GM06990 (cell line): ENCODE measurements around the gene OCA2.

Experiments
- DNase-seq: peaks from one replicate; pipeline ENCODE4 v3.0.0-alpha.2; 2011; ENCODE audit not compliant: insufficient read length; ENCODE audit errors: extremely low read depth
- H3K27me3 ChIP-seq: replicated peaks from 2 replicates; pipeline ENCODE4 v1.6.0; 2011; ENCODE audit warnings: low read length; ENCODE audit not compliant: control insufficient read depth, insufficient read depth
- H3K36me3 ChIP-seq: 2 replicates; pipeline ENCODE4 v1.5.1; 2011; ENCODE audit warnings: low read length; ENCODE audit not compliant: control insufficient read depth, insufficient read depth
- H3K4me3 ChIP-seq: replicated peaks from 2 replicates; pipeline ENCODE4 v1.5.1; 2011; ENCODE audit warnings: low read depth, mild to moderate bottlenecking, control low read depth, low read length
- TF ChIP-seq, protein P1 (sequence below): IDR thresholded peaks from 2 replicates; pipeline ENCODE4 v1.5.1; 2011; ENCODE audit warnings: low read length, control low read depth, mild to moderate bottlenecking, inconsistent platforms; ENCODE audit not compliant: insufficient read depth, poor library complexity, severe bottlenecking

OCA2 gene

DNA sequence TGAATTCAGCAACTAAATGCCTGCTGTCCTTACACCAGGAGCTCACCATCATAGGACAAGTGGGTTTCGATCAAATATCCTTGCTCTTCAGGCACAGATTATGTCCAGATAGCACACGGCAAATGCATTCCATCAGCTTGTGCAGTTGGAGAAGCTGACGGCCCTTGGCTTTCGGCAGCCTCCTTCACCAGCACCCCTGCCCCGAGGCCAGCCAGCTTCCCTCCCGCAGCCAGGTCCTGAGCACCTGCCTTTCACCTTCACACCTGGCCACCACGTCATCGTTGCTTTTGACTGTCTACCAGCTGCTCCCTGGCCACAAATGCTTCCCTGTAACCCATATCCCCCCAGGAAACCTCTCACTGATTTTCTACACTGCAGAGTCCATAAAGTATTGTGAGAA is 355.5 kb downstream of the OCA2 start:
- TF ChIP-seq, protein P1, sequence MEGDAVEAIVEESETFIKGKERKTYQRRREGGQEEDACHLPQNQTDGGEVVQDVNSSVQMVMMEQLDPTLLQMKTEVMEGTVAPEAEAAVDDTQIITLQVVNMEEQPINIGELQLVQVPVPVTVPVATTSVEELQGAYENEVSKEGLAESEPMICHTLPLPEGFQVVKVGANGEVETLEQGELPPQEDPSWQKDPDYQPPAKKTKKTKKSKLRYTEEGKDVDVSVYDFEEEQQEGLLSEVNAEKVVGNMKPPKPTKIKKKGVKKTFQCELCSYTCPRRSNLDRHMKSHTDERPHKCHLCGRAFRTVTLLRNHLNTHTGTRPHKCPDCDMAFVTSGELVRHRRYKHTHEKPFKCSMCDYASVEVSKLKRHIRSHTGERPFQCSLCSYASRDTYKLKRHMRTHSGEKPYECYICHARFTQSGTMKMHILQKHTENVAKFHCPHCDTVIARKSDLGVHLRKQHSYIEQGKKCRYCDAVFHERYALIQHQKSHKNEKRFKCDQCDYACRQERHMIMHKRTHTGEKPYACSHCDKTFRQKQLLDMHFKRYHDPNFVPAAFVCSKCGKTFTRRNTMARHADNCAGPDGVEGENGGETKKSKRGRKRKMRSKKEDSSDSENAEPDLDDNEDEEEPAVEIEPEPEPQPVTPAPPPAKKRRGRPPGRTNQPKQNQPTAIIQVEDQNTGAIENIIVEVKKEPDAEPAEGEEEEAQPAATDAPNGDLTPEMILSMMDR: no peak
- DNase-seq: no peak
- Histone ChIP-seq H3K4me3 (no peak overlapping the region), H3K36me3 (no peaks in the 10 kb centered on the region), H3K27me3 (no peaks in the 10 kb centered on the region)

DNA sequence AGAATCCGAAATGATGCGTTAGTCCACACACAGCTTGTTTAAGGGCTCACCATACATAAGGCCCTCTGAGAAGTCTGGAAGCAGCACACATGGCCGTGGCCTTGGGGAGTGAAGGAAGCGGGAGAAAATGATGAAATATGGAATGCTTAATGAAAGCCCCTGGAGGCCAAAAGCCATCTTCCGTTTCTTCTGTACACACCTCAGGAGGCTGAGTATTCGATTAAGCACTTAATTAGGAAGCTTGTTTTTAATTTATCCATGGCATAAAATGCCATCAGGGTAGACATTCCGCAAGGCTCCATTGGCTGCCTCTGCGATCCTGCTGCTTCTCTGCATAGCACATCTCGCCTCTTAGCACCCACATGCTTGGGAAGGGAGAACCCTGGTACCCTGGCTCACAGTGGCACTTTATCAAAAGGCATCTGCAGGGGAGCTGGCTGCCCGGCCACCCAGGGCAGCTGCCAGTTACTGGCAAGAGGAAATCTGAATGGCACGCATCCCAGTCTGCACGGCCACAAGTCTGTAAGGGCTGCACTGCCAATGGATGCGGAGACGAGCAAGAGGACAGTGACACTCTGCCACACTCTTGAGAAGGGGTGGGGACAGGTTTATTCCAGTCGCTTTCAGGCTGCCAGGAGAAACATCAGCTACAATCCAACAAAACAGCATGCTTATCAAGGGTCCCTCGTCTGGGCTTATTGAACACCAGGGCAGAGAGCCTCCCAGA is 356.2 kb downstream of the OCA2 start:
- Histone ChIP-seq H3K27me3 (no peaks in the 10 kb centered on the region), H3K36me3 (no peaks in the 10 kb centered on the region), H3K4me3 (no peak overlapping the region)
- TF ChIP-seq, protein P1: no peak
- DNase-seq: no peak

DNA sequence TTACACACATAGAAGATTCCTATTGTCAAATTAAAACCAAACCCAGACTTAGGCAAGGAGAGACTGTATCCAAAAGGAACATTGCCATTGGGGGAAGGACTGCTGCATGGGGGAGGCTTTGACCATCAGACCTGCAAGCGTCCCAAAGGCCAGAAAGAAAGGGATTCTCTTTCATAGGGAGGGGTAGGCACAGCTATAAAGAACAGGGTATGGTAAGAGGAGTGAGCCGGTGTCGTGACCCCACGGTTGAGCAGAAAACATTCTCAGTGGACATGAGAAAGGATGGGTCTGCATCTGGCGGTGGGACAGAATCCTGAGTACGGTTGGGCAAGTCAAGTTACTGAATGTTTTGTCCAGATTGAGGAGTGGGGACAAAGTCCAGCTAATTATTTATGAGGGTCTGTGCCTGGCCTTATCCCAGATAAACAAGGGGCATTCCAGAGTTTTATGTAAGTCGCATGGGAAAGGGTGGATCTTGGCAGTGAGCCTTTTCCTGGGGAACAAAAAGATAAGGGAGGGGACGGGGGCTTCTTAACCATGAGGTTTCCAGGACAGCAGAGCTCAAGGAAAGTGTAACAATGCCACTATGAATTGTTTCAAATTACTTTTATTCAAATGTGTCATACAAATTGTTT is 357.8 kb downstream of the OCA2 start:
- no peaks in the 10 kb centered on the region for H3K27me3 ChIP-seq
- no peak overlapping the region for H3K4me3 ChIP-seq
- TF ChIP-seq, protein P1: no peak
- H3K36me3 ChIP-seq: no peaks in the 10 kb centered on the region
- no peak for DNase-seq

DNA sequence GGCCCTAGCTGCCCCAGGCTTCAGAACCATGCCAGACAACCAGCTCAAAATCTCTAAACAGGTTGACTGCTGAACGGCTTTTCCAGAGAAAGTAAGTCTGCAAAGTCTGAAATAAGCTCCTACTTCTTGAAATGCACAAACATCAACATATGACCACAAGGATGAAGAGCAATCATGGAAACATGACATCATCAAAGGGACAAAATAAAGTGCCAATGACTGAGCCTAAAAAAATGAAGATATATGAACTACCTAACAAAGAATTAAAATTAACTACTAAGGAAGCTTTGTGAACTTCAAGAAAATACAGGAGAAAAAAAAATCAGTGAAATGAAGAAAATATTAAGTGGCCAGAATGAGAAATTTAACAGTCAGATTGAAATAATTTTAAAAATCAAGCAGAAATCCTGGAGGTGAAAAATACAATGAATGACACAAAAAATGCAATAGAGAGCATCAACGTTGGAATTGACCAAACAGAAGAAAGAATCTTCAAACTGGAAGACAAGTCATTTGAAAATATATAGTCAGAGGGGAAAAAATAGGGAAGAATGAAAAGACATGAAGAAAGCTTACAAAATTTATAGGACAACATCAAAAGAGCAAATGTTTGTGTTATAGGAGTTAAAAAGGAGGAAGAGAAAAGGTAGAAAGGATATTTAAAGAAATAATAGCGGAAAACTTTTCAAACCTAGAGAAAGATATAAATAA is 364.2 kb downstream of the OCA2 start:
- DNase-seq: no peak
- no peak overlapping the region for H3K4me3 ChIP-seq
- no peaks in the 10 kb centered on the region for H3K27me3 ChIP-seq
- TF ChIP-seq, protein P1: no peak
- H3K36me3 ChIP-seq: no peaks in the 10 kb centered on the region

DNA sequence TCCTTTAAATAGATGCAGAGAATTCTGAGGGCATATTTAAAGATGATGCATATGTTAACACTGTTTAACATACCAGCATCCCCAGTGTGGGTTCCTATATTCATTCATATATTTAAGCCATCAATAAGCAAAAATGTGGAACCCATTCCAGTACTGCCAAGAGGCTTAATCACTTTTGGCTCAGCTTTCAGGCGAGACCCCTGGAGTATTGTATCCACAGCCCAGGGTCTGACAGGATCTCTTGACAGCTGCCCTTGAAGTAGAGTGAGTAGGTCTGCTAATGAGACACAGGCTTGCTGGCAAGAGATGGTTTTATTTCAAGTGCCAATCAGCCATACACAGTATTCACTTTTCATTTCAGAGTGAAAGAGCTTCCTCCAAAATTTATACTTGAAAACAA is 367.3 kb downstream of the OCA2 start:
- no peaks in the 10 kb centered on the region for H3K27me3 ChIP-seq
- TF ChIP-seq, protein P1: no peak
- H3K4me3 ChIP-seq: no peak overlapping the region
- no peaks in the 10 kb centered on the region for H3K36me3 ChIP-seq
- DNase-seq: no peak
